Measurements from ENCODE around the gene GFAP.

GFAP gene

GRCh38 chr17:44930667-44931066 is 15.4 kb upstream of the GFAP start:
- Histone ChIP-seq H3K4me3 (ENCODE audit: insufficient read length, low read depth) (no peak overlapping the region), H3K9me3 (ENCODE audit: insufficient read depth, low read length) (no peaks in the 10 kb centered on the region), H3K4me1 (ENCODE audit: insufficient read depth, insufficient read length) (no peaks in the 10 kb centered on the region), H3K36me3 (ENCODE audit: insufficient read depth, insufficient read length, low read length) (peaks cover 98% of the 10 kb centered on the region), H3K27me3 (ENCODE audit: insufficient read depth, insufficient read length) (no peaks in the 10 kb centered on the region), H3K9ac (ENCODE audit: insufficient read length, low read depth) (no peak overlapping the region)
- TF ChIP-seq SUZ12 (IDR thresholded peaks at IDR 0.05; ENCODE audit: extremely low read depth, insufficient read depth, insufficient read length) (no peak), ZNF274 (IDR thresholded peaks at IDR 0.05; ENCODE audit: low read depth, low read length) (no peak)
- no peak for DNase-seq (ENCODE audit: low read depth, low spot score)

GRCh38 chr17:44928950-44929720 is 13.8 kb upstream of the GFAP start:
- no peak for DNase-seq (ENCODE audit: low read depth, low spot score)
- Histone ChIP-seq H3K9ac (ENCODE audit: insufficient read length, low read depth) (no peak overlapping the region), H3K9me3 (ENCODE audit: insufficient read depth, low read length) (no peaks in the 10 kb centered on the region), H3K4me1 (ENCODE audit: insufficient read depth, insufficient read length) (no peaks in the 10 kb centered on the region), H3K4me3 (ENCODE audit: insufficient read length, low read depth) (no peak overlapping the region), H3K36me3 (ENCODE audit: insufficient read depth, insufficient read length, low read length) (peaks cover 84% of the 10 kb centered on the region), H3K27me3 (ENCODE audit: insufficient read depth, insufficient read length) (no peaks in the 10 kb centered on the region)
- TF ChIP-seq YY1 (IDR thresholded peaks at IDR 0.05; ENCODE audit: insufficient read depth, insufficient read length), result no peak
- TF ChIP-seq SUZ12 (IDR thresholded peaks at IDR 0.05; ENCODE audit: extremely low read depth, insufficient read depth, insufficient read length), result no peak
- no peak for TF ChIP-seq ZNF274 (IDR thresholded peaks at IDR 0.05; ENCODE audit: low read depth, low read length)

GRCh38 chr17:44928136-44928535 is 12.8 kb upstream of the GFAP start:
- H3K4me3 ChIP-seq (ENCODE audit: insufficient read length, low read depth), result no peak overlapping the region
- TF ChIP-seq ZNF274 (IDR thresholded peaks at IDR 0.05; ENCODE audit: low read depth, low read length) (no peak), YY1 (IDR thresholded peaks at IDR 0.05; ENCODE audit: insufficient read depth, insufficient read length) (no peak), SUZ12 (IDR thresholded peaks at IDR 0.05; ENCODE audit: extremely low read depth, insufficient read depth, insufficient read length) (no peak)
- no peak overlapping the region for H3K9ac ChIP-seq (ENCODE audit: insufficient read length, low read depth)
- H3K36me3 ChIP-seq (ENCODE audit: insufficient read depth, insufficient read length, low read length), result peaks cover 76% of the 10 kb centered on the region
- H3K9me3 ChIP-seq (ENCODE audit: insufficient read depth, low read length), result no peaks in the 10 kb centered on the region
- H3K27me3 ChIP-seq (ENCODE audit: insufficient read depth, insufficient read length), result no peaks in the 10 kb centered on the region
- no peaks in the 10 kb centered on the region for H3K4me1 ChIP-seq (ENCODE audit: insufficient read depth, insufficient read length)
- DNase-seq (ENCODE audit: low read depth, low spot score), result no peak

GRCh38 chr17:44927696-44928095 is 12.4 kb upstream of the GFAP start:
- Histone ChIP-seq H3K9ac (ENCODE audit: insufficient read length, low read depth) (no peak overlapping the region), H3K4me1 (ENCODE audit: insufficient read depth, insufficient read length) (no peaks in the 10 kb centered on the region), H3K36me3 (ENCODE audit: insufficient read depth, insufficient read length, low read length) (peaks cover 72% of the 10 kb centered on the region), H3K4me3 (ENCODE audit: insufficient read length, low read depth) (no peak overlapping the region), H3K27me3 (ENCODE audit: insufficient read depth, insufficient read length) (no peaks in the 10 kb centered on the region), H3K9me3 (ENCODE audit: insufficient read depth, low read length) (no peaks in the 10 kb centered on the region)
- TF ChIP-seq YY1 (IDR thresholded peaks at IDR 0.05; ENCODE audit: insufficient read depth, insufficient read length), result no peak
- no peak for TF ChIP-seq ZNF274 (IDR thresholded peaks at IDR 0.05; ENCODE audit: low read depth, low read length)
- no peak for TF ChIP-seq SUZ12 (IDR thresholded peaks at IDR 0.05; ENCODE audit: extremely low read depth, insufficient read depth, insufficient read length)
- no peak for DNase-seq (ENCODE audit: low read depth, low spot score)

GRCh38 chr17:44926821-44927525 is 11.7 kb upstream of the GFAP start:
- Histone ChIP-seq H3K27me3 (ENCODE audit: insufficient read depth, insufficient read length) (no peaks in the 10 kb centered on the region), H3K9ac (ENCODE audit: insufficient read length, low read depth) (no peak overlapping the region), H3K36me3 (ENCODE audit: insufficient read depth, insufficient read length, low read length) (peaks cover 64% of the 10 kb centered on the region), H3K4me3 (ENCODE audit: insufficient read length, low read depth) (no peak overlapping the region), H3K4me1 (ENCODE audit: insufficient read depth, insufficient read length) (peaks cover 3% of the 10 kb centered on the region), H3K9me3 (ENCODE audit: insufficient read depth, low read length) (no peaks in the 10 kb centered on the region)
- TF ChIP-seq ZNF274 (IDR thresholded peaks at IDR 0.05; ENCODE audit: low read depth, low read length) (no peak), YY1 (IDR thresholded peaks at IDR 0.05; ENCODE audit: insufficient read depth, insufficient read length) (no peak), SUZ12 (IDR thresholded peaks at IDR 0.05; ENCODE audit: extremely low read depth, insufficient read depth, insufficient read length) (no peak)
- DNase-seq (ENCODE audit: low read depth, low spot score), result no peak

GRCh38 chr17:44925731-44926697 is 10.7 kb upstream of the GFAP start:
- TF ChIP-seq YY1 (IDR thresholded peaks at IDR 0.05; ENCODE audit: insufficient read depth, insufficient read length), result no peak
- TF ChIP-seq ZNF274 (IDR thresholded peaks at IDR 0.05; ENCODE audit: low read depth, low read length), result no peak
- no peak for TF ChIP-seq SUZ12 (IDR thresholded peaks at IDR 0.05; ENCODE audit: extremely low read depth, insufficient read depth, insufficient read length)
- H3K36me3 ChIP-seq (ENCODE audit: insufficient read depth, insufficient read length, low read length), result peaks cover 55% of the 10 kb centered on the region
- H3K4me3 ChIP-seq (ENCODE audit: insufficient read length, low read depth), result no peak overlapping the region
- H3K9ac ChIP-seq (ENCODE audit: insufficient read length, low read depth), result no peak overlapping the region
- H3K27me3 ChIP-seq (ENCODE audit: insufficient read depth, insufficient read length), result no peaks in the 10 kb centered on the region
- H3K4me1 ChIP-seq (ENCODE audit: insufficient read depth, insufficient read length), result peaks cover 4% of the 10 kb centered on the region
- DNase-seq (ENCODE audit: low read depth, low spot score), result no peak
- no peaks in the 10 kb centered on the region for H3K9me3 ChIP-seq (ENCODE audit: insufficient read depth, low read length)
